Forelimb muscle (tissue), 1 donor: Measurements from ENCODE around the gene PXK. TPM values are rescaled to one million over a fixed set of nuclear protein-coding genes. Genes with fewer than 3 reads are reported as not detected.
"Not testable (repeated sequence)": the region's sequence is repeated elsewhere in the genome, so short reads cannot be mapped to it uniquely, and the experiment has no call there.

Source experiments
- DNase-seq: peaks from one replicate; pipeline ENCODE4 v3.0.0-alpha.2; 2013; ENCODE audit warnings: low read depth
- polyA plus RNA-seq: library from polyadenylated mRNA; unstranded; fragments of 120-200 nt; gene quantifications from one replicate; pipeline ENCODE4 v1.2.1, GENCODE V29; 2013; ENCODE audit not compliant: insufficient read length

Gene PXK
- polyA plus RNA-seq, 1 donor: 19.4 TPM

DNA sequence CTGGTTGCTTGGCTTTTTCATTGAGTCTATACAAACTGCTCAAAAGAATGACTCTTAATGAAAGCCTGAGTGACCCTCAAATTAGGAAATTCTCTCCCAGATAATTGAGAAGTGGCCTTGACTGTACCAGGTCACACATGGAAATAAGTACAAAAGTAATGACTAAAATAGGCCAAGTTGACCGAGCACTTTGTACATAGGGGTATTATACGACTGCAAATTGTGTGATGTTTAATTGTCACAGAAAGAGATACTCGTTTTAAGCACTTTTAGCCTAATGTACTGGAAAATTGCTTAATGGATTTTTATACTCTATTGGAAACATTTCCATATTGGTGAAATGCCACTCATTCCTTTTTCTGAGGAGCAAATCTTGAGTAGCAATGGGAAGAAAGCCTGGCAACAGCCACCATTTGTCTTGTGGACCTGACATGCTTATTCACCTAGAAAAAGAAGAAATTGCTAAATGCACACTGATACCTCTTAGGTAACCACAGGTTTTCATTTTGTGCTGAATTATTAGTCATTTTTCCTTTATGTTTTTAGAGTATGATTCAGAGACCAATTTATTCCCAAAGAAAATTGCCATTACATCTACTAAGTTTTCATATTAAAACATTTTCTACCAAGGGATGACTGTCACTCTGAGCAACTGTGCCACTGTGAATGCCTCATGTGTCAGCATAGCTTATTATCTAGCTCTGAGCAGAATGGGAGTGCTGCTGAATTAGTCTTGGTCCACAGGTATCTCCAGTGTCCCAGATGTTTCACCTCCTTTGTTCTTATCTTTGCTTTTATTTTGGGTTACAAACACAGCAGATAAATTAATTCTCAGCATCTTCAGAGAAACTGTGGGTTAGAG lies 8.9 kb upstream of the PXK start:
- DNase-seq: no peak

DNA sequence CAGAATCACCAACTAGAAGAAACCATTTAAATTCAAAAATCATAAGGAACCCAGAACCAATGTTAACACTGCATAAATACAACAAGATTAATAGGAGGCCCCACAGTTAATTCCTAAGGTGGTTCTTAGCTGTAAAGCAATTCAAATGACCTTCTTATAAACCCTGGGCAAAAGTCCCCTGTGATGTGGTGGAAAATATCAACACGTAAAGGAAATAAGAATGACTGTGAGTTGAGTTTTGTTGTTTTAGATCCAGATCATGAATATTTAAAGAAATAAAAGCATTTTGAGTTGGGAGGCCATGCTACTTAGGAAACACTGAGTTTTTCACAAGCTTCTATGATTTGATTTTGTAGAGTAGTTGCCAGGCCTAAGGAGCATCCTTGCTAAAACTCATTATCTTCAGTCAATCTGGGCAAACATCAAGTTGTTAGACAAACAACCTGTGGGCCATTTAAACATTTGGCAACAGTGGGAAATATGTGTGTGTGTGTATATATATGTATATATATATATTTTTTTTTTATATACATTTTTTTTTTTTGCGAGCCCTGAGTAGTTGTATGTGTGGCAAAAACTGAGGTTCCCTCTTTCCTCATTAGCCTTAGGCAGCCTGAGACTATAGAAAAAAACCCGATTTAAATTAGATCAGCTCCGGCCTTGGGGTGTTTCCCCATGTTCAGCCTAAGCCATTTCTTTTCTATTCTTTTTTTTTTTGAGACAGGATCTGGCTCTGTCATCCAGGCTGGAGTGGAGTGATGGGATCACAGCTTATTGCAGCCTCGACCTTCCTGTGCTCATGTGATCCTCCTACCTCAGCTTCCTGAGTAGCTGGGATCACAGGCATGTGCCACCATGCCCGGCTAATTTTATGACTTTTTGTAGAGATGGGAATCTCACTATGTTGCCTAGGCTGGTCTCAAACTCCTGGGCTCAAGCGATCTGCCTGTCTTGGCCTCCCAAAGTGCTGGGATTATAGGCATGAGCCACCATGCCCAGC lies 8.0 kb upstream of the PXK start:
- DNase-seq: no peak

DNA sequence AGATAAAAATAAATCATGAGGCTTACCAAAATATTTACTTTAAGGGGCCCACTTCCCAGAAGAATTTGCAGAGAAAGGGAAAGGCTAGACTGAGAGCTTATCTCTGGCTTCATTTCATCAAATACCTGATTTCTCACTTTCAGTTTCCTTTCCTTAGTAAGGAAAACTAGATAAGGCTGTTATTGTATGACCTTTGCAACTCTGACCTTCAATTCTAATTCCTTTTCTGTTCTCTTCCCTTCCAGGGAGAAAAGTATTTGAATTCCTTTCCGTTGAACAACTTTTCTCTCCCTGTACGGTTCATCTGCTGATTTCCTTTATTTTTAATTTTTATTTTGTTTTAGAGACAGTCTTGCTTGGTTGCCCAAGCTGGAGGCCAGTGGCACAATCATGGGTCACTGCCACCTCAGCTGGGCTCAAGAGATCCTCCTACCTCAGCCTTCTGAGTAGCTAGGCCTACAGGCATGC lies 7.1 kb upstream of the PXK start:
- no peak for DNase-seq

DNA sequence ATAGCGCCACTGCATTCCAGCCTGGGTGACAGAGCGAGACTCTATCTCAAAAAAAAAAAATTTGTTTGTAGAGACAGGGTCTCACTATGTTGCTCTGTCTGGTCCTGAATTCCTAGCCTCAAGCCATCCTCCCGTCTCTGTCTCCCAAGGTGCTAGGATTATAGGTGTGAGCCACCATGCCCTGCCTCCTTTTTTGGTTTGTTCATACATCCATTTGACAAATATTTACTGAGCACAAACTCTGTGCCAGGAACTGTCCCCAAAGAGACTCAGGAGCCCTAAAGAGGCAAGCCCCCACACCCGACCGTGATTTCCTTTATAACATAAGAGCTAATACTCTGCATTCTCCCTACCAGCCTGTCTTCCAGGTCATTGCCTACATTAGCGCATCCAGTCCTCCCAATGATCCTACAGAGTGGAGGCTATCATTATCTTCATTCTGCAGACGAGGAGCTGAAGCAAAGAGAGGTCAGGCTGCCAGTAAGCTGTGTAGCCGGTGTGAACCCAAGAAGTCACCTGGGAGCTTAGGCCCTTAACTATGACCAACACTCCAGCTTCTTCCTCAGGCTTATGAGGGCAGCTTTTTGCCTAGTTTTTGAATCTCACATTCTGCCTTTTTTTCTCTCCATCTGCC lies 6.3 kb upstream of the PXK start:
- no peak for DNase-seq

DNA sequence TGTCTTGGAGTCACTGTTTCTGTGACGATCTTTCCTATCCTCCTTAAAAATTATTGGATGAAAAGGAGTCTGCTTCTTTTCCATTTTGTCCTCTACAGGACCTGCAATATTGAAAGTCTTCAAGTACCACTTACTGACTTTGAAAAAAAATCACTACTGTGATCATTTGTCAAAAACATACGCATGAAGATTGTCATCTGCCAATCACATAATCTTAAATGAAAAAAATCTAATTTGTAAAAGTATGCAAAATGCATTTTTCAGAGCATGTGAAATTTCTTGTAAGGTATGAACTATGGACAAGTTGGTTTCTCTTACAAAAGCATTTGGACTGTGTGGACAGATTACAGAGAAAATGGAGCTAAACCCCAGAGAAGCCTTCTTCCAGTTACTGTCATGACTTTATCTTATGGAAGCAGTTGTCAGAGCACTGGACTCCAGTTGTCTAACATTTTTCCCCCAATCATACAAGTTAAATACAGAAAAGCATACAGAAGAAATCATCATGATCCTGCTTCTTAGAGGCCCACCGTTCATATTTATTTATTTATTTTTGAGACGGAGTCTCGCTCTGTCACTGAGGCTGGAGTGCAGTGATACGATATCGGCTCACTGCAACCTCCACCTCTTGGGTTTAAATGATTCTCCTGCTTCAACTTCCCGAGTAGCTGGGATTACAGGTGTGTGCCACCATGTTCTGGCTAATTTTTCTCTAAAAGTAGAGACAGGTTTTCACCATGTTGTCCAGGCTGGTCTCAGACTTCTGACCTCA lies 3.4 kb upstream of the PXK start:
- no peak for DNase-seq

DNA sequence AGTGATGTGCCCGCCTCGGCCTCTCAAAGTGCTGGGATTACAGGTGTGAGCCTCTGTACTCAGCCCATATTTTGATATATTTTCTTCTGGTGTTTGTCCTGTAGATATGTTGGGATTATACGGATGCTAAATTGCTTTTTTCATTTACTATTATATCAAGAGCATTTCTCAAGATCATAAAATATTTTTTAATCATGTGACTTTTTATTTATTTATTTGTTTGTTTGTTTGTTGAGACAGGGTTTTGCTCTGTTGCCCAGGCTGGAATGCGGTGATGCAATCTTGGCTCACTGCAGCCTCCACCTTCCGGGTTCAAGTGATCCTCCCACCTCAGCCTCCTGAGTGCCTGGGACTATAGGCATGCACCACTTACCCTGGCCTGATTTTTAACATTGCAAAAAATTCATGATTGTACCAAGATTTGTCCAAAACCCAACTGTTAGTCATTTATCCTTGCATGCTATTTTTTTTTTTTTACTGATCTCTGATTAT lies 2.7 kb upstream of the PXK start:
- DNase-seq: no peak

DNA sequence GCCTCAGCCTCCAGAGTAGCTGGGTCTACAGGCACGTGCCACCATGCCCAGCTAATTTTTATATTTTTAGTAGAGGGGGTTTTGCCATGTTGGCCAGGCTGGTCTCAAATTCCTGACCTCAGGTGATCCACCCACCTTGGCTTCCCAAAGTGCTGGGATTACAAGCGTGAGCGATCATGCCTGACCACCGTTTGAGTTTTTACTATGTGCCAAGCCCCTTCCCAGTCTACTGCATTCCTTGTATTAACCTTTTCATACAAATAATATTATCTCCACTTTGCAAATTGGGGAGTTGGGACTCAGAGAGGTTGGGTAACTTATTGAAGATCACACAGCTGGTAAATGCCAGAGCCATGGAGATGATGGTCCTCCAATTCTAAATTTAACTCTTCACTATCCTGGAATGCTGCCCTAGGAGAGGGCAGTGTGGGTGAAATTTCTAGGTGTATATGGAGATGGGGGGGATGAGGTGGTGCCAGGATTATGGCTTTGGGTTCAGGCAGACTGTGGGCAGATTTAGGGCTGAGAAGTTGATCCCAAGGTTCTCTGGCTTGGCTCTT lies 1.0 kb upstream of the PXK start:
- DNase-seq: no peak

DNA sequence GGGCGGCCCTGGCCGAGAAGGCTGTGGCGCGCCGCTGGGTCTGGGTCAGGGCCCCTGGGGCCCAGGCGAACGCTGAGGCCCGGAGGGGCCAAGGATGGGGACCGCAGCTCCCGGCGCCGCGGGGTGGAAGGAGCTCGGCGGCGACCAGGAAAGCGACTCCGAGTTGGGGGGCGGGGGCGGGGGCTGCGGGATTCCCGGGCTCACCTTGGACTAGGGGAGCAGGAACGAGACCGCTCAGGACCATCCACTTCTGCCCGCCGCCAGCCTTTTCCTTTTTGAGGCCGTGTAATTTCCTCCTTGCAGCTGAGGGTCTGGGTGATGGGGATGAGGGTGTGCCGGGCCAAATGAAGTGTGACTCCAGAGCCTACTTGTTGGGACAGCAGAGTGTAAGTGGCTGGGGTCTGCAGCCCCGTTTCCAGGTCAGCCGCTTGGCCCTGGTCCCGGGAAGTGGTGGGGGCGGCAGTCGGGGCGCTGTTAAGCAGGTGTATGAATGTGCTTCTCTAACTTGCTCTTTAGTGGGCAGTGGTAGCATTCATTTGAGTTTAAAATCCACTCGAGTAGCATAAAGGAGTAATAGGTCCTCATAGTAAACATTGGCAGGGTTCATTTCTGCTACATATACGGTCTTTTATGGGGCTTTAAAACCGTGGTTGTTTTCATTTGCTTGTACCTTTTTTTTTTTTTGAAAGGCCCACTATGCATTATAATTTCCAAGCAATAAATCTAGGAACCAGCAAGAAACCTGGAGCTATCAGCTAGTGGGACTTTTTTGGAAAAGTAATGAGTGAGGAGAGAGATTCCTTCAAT lies 717 bp downstream of the PXK start:
- DNase-seq: no peak

DNA sequence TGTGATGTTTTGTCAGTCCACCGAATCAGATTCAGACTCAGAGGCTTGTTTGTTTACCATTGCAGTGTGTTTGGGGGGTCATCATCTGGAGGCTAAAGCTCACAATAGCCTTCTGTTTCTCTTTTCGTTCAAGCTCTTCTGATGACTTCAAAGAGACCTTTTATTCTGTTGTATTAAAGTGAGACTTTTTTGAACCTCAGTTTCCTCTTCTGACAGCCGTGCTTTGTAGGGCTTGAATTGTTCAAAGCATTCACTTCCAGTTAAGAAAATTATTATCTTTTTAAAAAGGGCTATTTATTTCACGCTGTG lies 1.3 kb downstream of the PXK start:
- no peak for DNase-seq

DNA sequence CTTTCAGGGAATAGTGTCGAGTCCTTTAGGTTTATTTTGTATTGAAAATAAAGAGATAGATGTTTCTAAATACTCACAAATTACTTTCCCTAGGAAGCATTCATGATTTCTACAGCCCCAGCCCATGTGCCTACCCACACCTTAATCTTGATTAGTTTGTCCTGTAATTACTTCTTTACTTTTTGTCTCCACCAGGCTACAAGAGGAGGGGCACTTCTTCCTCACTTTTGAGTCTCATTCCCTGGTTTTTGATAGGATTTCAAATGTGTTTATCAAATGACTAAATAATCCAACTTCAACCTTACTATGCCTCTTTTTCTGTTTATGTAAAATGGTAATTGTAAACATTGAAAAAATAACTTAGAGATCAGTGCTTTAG lies 1.8 kb downstream of the PXK start:
- no peak for DNase-seq

DNA sequence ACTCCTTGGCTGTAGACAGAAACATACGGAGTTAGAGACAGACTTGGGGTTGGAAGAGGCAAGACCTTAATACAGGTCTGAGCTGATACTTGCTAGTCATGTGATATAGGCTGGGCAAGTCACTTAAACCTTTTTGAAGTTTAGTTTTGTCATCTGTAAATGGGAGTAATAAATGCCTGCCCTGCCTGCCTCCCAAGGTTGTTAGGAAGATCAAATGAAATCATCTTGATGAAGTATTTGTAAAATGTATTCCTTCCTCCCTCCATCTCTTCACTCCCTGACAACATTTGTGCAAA lies 2.9 kb downstream of the PXK start:
- DNase-seq: no peak

DNA sequence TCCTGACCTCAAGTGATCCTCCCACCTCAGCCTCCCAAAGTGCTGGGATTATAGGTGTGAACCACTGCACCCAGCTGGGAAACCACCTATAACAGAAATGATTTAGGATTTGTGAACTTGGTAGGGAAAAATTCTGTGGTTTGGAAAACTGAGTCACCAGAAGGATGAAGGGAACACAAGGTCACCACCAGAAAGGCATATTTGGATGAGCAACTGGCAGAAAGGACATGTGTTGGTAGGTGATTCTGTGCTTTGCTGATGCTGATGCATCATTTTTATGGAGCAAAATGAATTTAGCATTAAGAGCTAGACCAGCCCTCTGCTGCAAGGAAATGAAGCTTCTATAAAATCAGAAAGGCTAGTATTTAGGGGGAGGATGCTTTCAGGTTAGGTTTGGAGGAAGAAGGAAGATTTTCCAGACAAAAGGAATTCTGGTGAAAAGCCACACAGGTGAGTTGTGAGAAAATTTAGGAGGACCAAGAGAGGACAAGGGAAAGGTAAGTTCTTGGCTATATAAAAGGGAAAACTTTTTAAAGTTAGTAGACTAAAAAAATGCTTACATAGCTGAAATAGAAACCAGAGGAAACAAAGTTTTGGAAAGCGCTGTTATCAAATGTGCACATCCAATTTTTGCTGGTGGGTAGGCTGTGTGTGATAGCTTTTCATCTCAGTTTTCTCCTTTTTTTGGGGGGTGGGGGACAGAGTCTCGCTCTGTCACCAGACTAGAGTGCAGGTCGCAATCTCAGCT lies 3.6 kb downstream of the PXK start:
- no peak for DNase-seq

DNA sequence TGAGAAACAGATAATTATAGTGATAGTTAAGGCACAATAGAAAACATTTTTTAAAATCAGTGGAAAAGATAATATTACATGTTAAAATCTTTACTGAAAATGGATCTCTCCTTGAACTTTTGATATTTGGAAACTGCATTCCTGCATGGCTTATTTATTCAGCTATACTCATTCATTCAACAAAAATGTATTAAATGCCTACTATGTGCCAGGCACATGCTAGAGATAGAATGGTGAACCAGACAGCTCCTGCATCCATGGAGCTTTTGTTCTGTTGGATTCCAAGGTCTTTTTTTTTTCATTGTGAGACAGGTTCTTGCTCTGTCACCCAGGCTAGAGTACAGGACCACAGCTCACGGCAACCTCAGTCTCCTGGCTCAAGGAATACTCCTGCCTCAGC lies 4.5 kb downstream of the PXK start:
- no peak for DNase-seq

DNA sequence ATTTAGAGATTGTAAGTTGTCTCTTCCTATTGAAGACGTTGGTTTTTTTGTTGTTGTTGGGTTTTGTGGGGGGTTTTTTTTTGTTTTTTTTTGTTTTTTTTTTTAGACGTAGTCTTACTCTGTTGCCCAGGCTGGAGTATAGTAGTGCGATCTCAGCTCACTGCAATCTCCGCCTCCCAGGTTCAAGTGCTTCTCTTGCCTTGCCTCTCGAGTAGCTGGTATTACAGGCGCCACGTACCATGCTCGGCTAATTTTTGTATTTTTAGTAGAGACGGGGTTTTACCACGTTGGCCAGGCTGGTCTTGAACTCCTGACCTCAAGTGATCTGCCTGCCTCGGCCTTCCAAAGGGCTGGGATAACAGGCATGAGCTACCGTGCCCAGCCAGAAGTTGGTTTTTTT lies 6.5 kb downstream of the PXK start:
- DNase-seq: not testable (repeated sequence)

DNA sequence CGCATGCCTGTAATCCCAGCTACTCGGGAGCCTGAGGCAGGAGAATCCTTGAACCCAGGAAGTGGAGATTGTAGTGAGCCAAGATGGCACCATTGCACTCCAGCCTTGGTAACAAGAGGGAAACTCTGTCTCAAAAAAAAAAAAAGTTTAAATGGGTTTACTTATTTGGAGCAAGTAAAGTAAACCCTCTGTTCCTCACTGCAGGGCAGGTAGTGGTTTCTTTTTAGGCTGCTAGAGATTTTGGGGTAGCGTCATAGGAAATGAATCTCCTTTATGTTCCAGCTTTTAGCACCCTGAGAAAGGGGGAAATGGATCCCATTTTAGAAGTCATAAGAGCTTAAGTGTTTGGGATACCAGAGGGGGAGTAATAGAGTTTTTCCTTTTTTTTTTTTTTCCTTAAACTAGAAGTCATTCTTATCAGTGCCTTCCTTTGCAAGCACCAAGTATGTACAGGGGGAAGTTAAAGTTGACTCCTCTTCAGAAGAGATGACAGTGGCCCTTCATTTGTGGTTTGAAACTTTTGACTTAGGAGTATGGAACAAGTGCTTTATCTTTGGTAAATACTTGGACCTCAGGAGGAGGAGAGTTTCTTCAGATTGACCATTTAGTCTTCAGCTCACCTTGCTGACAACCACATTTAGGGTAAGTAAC lies 8.0 kb downstream of the PXK start:
- no peak for DNase-seq

DNA sequence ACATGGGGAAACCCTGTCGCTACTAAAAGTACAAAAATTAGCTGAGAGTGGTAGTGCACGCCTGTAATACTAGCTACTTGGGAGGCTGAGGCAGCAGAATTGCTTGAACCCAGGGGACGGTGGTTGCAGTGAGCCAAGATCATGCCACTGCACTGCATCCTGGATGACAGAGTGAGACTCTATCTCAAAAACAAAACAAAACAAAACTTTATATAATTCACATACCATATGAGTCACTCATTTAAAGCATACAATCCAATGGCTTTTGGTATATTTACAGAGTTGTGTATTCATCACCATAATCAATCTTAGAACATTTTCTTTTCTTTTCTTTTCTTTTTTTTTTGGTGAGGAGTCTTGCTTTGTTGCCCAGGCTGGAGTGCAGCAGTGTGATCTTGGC lies 8.7 kb downstream of the PXK start:
- DNase-seq: no peak

DNA sequence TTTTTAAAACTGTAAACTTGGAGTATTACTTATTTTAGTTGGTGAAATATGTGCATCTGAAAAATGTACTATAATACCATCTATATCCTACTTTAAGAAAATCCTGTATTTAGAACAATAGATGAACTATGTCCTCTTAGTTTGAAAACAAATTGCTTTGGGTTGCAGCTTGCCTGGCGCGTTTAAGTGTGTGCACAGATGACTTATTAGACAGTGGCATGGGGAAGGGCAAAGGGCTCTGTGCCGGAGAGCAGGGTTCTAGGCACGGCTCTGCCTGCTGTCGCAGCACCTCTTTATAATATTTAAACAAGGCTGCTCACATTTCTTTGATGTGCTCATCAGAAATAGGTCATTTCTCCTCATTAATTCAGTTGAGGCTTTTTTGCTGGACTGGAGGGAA lies 10.0 kb downstream of the PXK start:
- DNase-seq: no peak

DNA sequence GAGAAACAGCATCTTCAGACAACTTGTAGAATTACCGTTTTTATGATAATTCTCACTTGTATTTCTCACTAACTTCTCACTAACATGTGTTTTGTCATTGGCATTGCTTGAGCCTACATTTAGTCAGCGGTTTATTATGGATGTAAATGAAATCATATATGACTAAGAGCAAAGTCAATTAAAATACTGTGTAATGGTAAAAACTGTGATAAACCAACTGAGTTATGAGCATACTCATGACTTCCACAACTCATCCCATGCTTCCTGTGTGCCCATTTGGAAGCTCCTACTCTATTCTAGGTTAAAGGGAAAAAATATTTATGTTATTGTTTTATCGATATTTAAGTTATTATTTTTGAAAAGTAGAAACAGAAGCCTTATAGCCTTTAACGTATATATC lies 12.8 kb downstream of the PXK start:
- no peak for DNase-seq

DNA sequence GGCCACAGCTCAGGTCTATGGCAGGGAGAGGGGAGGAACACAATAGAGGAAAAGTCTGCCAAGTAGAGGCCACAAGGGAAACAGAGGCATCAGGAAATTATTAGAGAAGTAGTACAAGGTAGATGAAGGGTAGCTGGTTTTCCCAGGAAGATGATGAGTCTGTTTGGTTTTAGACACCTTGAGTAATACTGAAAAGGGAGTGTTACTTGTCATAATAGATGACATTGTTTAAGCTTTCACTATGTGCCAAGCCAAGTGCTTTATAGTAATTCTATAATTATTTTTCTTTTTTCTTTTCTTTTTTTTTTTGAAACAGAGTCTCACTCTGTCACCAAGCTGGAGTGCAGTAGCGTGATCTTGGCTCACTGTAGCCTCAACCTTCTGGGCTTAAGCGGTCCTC lies 13.7 kb downstream of the PXK start:
- DNase-seq: no peak
